HG03558 (cell line): ENCODE measurements around the gene HOXC9.

Source experiments
- ATAC-seq: cut with Tn5 transposase; IDR thresholded peaks from one replicate; pipeline ENCODE4 v1.9.1; 2021; ENCODE audit warnings: moderate number of reproducible peaks; ENCODE audit not compliant: unreplicated experiment; ENCODE audit errors: extremely low read depth

HOXC9 gene

DNA sequence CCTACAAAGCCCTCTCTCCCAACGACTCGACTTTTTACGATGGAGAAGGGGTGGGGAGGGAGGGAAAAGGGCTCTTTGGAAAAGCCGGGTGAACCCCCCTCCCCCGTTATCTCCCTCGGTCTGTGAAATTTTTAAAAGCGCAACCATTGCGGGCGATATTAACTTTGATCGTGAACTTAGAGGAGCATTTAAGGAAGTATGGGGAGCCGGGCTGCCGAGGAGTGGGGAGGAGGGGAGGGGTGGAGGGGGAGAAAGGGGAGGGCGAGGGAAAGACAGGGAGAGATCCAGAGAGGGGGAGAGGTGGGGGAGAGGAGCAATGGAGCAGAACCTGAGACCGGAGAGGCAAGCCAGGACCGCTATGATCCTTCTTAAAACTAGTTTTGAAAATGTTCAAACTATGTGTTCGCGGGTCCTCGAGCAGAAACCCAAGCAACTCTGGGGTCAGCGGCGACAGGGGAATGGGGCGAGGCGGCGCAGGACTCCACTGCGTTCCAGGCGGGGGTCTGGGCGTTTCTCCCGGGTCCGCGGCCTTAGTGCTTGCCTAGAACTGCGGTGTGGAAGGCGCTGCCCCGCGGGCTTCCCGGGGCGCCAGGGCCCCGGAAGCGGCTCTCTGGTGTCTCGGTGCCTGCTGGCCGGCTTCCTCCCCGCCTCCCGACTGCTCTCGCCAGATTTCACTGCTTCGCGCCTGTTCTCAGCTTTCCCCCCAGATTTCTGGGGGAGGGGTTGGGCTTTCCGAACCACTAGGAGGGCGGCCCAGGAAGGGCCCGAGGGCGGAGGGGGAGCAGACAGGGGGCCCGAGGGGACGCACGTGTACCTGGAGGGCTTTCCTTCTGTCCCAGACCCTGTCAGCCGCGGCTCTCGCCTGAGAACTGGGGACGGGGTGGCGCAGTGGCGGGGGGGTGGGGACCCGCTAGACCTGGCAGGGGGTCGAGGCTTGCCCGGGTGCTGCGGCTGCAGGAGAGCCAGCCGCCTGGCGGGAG is 25.6 kb upstream of the HOXC9 start, which contains the start of gene HOTAIR:
Gene HOTAIR (minus strand): TSS at position 871 of the 980 bp plus-strand sequence.
- no peak for ATAC-seq

GRCh38 chr12:53975064-53975471 is 24.9 kb upstream of the HOXC9 start:
- no peak for ATAC-seq

DNA sequence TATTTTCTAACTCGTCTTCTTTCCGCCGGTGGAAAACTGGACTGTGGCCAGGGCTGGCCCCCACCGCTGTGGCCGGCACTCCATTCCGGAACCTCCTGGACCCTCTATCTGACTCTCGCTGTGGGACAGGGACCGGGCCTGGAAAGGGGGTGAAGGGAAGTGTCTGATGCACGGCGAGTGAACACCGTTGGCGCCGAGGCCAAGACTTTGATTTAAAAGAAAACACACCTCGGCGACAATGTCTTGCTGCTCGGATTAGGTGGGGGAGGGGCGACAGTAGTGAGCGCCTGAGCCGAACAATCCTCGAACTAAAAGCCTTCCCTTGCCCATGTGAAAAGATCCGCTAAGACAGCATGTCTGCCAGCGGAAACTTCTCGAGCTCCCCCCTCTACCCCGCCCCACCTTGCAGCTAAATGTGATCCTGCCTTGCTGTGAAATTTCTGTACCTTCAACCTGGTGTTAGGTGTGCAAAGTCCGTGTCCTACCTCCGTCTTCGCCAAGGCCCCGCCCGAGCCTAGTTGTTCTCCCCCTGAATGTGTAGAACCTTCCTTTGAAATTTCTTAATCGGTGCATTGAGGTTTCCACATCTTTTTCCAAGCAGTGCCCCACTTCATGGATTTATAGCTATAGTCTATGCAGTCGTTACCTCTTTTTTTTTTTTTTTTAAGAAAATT is 24.3 kb upstream of the HOXC9 start:
- no peak for ATAC-seq

DNA sequence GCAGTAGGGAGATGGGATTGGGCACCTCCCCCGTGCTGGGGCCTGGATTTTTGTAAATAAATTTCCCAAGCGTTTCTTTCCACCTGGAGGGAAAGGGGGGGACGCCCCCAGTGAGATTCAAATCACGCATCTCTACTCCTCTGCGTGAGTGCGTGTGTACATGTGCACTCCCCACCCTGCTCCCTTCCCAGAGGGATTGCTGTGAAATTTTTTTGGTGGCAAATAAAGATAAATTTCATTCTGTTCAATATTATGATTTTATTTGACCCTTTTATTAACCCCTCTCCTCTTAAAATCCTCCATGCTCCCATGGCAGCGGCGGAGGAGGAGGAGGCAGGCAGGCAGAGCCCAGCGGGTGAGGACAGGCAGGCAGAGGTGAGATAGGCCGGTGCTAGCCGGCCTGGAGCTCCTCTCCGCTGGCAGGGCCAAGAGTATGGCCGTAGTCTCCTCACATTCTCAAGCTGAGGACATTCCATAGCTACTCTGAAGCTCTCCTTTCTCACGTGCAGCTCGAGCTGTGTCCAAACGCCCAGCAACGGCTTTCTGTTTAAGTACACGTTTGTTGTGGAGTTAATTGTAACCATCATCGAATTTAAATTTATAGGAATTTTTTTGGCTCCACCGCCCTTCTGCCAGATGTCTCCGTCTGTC is 23.7 kb upstream of the HOXC9 start:
- no peak for ATAC-seq

GRCh38 chr12:53976823-53977595 is 23.0 kb upstream of the HOXC9 start:
- ATAC-seq, result no peak

DNA sequence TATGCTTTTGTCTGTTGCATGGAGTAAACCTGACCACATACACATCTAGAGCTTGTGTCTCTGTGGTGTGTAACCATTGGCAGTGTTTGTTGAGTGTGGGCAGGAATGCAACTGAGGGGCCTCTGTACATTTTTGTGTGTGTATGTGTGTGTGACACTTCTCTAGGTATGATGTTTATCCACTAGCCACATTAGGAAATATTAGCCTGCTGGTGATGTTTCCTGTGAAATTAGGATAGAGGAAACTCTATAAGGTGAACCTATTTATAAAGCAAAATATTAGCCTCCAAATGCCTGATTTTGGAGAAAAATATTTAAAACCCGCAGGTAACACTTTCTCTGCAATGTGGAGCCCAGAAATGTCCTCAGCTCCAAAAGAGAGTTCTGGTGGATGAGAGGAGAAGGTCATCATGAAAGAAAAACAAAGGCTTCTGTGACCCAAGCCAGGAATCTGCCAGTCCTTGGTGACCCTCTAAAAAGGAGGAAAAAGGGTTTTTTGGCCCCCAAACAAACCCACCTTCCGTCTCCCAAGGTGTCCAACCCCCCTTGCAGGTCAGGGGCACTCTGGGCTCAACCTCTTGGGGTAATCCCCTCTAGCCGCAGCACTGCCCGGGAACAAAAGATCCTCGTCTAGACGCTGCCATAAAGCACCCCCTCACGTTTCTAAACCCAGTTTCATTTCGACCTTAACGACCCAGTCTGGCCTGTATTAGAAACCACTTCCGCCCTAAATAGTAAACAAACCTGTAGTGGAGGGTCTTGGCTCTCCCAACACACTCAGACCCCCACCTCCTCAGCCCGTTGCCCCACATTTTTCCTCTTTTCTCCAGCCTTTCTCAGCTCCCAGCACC is 22.1 kb upstream of the HOXC9 start:
- no peak for ATAC-seq

GRCh38 chr12:53978477-53979356 is 21.2 kb upstream of the HOXC9 start:
- ATAC-seq, result no peak

- no peak for ATAC-seq
Measured at GRCh38 chr12:53980104-53980801, 19.7 kb upstream of the HOXC9 start.

DNA sequence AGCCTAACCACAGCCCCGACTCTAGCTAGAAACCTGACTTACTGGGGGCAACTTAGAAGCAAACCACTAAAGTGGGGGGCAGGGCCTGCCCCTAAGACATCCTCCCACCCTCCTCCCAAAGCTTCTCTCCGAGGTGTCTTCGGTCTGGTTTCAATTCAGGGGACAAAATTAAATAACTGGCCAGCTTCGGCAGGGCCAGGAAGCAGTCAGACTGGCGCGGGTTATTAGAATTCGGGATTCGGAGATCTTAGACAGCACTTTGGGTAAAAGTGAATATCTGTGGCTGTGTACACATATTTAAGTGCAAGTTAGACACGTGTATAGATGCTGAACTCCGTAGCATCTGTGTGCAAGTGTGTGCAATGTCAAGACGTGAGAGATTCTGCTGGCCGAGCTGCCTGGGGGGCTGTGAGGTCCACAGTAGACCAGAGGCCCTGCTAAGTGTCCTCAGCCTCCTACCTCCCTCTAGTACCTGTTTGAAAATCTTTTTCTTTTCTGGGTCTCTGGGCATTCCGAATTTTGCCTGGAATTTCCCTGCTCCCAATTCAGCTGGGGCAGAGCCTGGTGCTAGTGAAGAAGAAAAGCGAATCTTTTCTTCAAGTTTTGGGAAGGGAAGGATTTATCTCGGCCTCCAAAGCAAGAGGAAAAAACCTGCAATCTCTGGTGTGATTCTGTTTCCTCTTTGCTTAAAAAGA is 19.0 kb upstream of the HOXC9 start:
- no peak for ATAC-seq

DNA sequence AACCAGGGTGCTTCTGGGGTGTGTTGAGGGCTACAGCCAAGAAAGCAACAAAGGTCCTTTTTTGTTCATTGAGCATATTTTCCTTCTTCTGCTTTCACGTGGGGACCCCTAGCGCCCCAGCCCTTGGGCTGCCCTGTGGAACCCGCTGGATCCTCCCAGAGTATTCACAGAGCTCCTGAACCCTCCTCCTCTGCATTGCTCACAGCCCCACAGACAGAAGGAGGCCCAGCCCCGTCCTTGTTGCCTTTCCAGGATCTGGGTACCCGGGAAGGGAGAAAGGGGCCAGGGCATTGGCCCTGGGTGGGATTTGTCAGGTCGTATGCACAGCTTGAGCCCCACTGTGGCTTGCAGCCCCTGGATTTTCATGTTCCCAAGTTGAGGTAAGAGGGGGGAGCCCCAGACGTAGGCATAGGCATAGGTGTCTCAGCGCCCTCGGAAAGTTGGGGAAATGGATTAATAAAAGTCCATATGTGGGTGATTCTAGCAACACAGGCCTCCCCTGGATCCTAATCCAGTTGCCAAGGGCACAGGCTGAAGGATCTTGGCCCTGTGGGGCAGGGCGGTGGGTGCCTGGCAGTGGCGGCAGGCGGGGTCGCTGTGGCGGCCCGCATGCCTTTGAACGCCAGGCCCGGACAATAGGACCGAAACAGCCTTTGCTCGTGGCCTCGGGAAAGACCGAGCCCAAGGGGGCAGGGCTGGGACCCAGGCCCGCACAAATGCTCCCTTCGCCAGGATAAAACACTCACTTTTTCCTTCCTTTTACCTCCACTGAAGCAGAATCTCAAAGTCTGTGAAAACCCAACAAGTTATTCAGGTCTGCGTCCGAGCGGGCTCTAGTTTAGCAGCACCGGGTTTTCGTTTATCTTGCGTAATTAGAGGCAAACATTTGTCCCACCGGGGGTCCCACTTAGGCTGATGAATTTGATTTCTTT is 18.1 kb upstream of the HOXC9 start:
- no peak for ATAC-seq

DNA sequence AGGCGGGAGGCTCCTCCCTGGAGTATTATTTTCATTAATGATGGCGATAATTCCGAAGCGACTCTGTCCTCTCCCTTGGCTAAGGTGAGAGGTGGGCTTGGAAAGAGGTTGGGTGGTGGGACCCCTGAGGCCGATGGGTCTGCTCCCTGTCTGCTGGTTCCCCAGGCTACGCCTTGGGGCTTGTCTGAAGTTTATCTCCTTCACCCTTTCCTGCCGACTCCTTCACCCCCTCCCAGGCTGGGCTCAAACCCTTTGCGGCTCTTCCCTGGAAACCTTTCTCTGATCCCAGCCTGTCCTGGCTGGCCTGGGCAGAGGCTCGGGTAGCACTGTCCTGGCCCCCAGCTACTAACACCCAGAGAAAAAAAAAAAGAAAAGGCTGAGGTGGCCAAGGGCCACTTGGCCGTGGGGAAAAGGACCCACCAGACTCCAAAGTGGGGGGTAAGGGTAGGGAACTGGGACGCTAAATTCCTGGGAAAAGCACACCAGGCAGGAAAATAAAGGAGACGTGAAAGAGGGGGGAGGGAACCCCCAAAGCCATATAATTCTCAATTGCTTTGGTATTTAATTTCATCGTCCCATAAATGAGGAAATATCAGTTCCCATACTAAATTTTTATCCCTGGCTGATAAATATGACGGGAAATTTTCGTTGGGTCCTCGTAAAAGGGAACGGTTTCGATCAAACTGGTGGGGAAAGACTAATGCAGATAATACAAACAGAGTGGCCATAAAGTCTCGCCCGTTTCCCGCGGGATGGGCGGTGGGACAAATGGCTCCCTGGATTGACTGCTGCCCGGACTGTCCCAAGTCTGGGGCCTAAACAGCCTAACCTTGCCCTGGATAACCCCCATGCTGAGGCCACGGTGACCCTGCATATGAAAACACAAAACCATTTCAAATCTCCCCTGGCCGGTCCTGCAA is 17.1 kb upstream of the HOXC9 start:
- ATAC-seq, result no peak

DNA sequence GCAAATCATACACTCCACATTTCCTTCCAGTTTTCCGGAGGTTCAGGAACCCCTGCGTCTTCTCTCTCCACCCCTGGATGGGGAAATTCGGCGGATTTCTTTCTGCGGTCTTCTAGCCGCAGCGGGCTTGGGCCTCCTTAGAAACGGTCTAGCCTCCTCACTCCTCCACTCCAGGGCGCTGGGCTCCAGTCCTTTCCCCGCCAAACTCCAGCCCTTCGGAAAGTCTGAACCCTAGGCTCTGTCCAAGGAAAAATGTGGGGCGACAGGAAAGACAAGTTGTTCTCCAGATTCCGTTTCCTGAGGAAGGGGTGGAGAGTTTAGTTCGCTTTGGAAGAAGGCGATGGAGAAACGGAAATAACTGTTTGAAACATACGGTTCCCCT is 16.4 kb upstream of the HOXC9 start:
- no peak for ATAC-seq

- no peak for ATAC-seq
Measured at GRCh38 chr12:53983950-53984572, 15.9 kb upstream of the HOXC9 start.

GRCh38 chr12:53984901-53985691 is 14.9 kb upstream of the HOXC9 start, which contains the start of gene HOXC10:
HOXC10 (plus strand) TSS chr12:53985146; CDS start chr12:53985260, 114 bp downstream.
- no peak for ATAC-seq
